Glutamatergic neuron (in vitro differentiated cells): ENCODE data around the gene FLRT2. TPM values are rescaled to one million over a fixed set of nuclear protein-coding genes. Genes with fewer than 3 reads are reported as not detected.

Experiments
- DNase-seq: peaks from one replicate; pipeline ENCODE4 v3.0.0; 2022
- H3K27ac Mint-ChIP-seq: one replicate; pipeline ENCODE4 v1.8.0; 2020; ENCODE audit warnings: mild to moderate bottlenecking, mixed read lengths, inconsistent platforms; ENCODE audit not compliant: unreplicated experiment
- H3K27me3 Mint-ChIP-seq: one replicate; pipeline ENCODE4 v1.8.0; 2020; ENCODE audit warnings: mild to moderate bottlenecking, moderate library complexity, mixed read lengths, inconsistent platforms; ENCODE audit not compliant: unreplicated experiment
- H3K36me3 Mint-ChIP-seq: one replicate; pipeline ENCODE4 v1.8.0; 2020; ENCODE audit warnings: mild to moderate bottlenecking, mixed read lengths, inconsistent platforms; ENCODE audit not compliant: unreplicated experiment
- H3K4me1 Mint-ChIP-seq: one replicate; pipeline ENCODE4 v1.8.0; 2020; ENCODE audit warnings: mild to moderate bottlenecking, low read depth, mixed read lengths, inconsistent platforms; ENCODE audit not compliant: unreplicated experiment
- H3K4me3 Mint-ChIP-seq: one replicate; pipeline ENCODE4 v1.8.0; 2020; ENCODE audit warnings: mild to moderate bottlenecking, mixed read lengths, inconsistent platforms; ENCODE audit not compliant: unreplicated experiment
- H3K9me3 Mint-ChIP-seq: one replicate; pipeline ENCODE4 v1.8.0; 2020; ENCODE audit warnings: mild to moderate bottlenecking, moderate library complexity, mixed read lengths, inconsistent platforms; ENCODE audit not compliant: unreplicated experiment
- total RNA-seq: library from RNA; stranded (reverse); fragmentation: NEBNext Ultra II Directional; extraction: Animal tissue kit (Norgen Biotek cat#: 25700); gene quantifications from one replicate; pipeline ENCODE4 v1.2.1, GENCODE V29; 2021; ENCODE audit not compliant: unreplicated experiment
- TF ChIP-seq, protein P1 (sequence below): fragments of 200-600 bp; sonication (generic); IDR thresholded peaks from one replicate; pipeline ENCODE4 v1.5.0; 2021; ENCODE audit not compliant: partially characterized antibody, unreplicated experiment

Gene FLRT2
- total RNA-seq, 1 donor from 2014 or later: 69.6 TPM

GRCh38 chr14:85662096-85662495, 132.2 kb downstream of the FLRT2 start:
- Mint-ChIP-seq H3K27ac (no peak overlapping the region), H3K27me3 (no peaks in the 10 kb centered on the region), H3K36me3 (no peaks in the 10 kb centered on the region), H3K4me1 (peaks cover 8% of the 10 kb centered on the region), H3K4me3 (no peak overlapping the region), H3K9me3 (no peaks in the 10 kb centered on the region)
- TF ChIP-seq, protein P1, sequence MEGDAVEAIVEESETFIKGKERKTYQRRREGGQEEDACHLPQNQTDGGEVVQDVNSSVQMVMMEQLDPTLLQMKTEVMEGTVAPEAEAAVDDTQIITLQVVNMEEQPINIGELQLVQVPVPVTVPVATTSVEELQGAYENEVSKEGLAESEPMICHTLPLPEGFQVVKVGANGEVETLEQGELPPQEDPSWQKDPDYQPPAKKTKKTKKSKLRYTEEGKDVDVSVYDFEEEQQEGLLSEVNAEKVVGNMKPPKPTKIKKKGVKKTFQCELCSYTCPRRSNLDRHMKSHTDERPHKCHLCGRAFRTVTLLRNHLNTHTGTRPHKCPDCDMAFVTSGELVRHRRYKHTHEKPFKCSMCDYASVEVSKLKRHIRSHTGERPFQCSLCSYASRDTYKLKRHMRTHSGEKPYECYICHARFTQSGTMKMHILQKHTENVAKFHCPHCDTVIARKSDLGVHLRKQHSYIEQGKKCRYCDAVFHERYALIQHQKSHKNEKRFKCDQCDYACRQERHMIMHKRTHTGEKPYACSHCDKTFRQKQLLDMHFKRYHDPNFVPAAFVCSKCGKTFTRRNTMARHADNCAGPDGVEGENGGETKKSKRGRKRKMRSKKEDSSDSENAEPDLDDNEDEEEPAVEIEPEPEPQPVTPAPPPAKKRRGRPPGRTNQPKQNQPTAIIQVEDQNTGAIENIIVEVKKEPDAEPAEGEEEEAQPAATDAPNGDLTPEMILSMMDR: no peak
- DNase-seq: no peak

GRCh38 chr14:85663256-85663655, 133.3 kb downstream of the FLRT2 start:
- DNase-seq: no peak
- no peak overlapping the region for H3K27ac Mint-ChIP-seq
- no peaks in the 10 kb centered on the region for H3K9me3 Mint-ChIP-seq
- TF ChIP-seq, protein P1: no peak
- H3K4me1 Mint-ChIP-seq: peaks cover 8% of the 10 kb centered on the region
- no peaks in the 10 kb centered on the region for H3K27me3 Mint-ChIP-seq
- H3K4me3 Mint-ChIP-seq: no peak overlapping the region
- H3K36me3 Mint-ChIP-seq: no peaks in the 10 kb centered on the region

GRCh38 chr14:85663667-85664066, 133.7 kb downstream of the FLRT2 start:
- DNase-seq: no peak
- no peak overlapping the region for H3K27ac Mint-ChIP-seq
- no peaks in the 10 kb centered on the region for H3K9me3 Mint-ChIP-seq
- no peaks in the 10 kb centered on the region for H3K36me3 Mint-ChIP-seq
- peaks cover 8% of the 10 kb centered on the region for H3K4me1 Mint-ChIP-seq
- H3K4me3 Mint-ChIP-seq: no peak overlapping the region
- no peaks in the 10 kb centered on the region for H3K27me3 Mint-ChIP-seq
- TF ChIP-seq, protein P1: no peak

DNA sequence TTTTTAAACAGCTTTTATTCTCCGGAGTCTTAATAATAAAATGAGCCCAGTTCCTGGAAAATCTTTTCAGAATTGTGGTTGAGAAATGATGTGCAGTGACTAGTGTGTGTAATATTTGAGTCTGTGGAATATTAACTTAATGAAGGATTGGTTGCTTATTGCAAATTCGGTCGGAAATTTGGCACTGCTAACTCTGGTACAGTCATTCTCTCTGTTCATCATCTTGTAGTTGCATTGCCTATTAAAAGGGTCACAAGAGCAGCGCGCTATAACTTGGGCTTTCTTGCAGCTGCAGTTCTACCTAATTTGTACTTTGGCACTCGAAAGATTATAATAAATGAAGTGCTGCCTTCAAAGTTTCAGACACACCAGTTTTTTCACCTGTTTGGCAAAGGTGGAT, 146.0 kb downstream of the FLRT2 start:
- H3K4me1 Mint-ChIP-seq: no peaks in the 10 kb centered on the region
- DNase-seq: no peak
- H3K9me3 Mint-ChIP-seq: no peaks in the 10 kb centered on the region
- no peaks in the 10 kb centered on the region for H3K36me3 Mint-ChIP-seq
- TF ChIP-seq, protein P1: no peak
- H3K4me3 Mint-ChIP-seq: no peak overlapping the region
- H3K27me3 Mint-ChIP-seq: peaks cover 3% of the 10 kb centered on the region
- H3K27ac Mint-ChIP-seq: no peak overlapping the region

DNA sequence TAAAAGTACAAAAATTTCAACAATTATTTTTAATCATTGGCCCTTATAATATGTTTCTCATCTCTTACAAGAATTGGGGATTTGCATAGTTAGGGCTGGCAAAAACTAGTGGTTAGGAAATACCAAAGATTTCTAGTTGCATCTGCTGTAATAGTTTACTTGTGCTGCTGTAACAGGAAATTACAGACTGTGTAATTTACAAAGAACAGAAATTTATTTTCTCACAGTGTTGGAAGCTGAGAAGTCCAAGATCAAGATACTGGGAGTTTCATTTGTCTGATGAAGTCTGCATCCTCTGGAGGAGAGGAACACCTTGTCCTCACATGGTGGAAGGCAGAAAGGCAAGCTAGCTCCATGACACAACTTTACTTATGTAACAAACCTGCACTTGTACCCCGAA, 157.0 kb downstream of the FLRT2 start:
- Mint-ChIP-seq H3K4me1 (no peaks in the 10 kb centered on the region), H3K36me3 (no peaks in the 10 kb centered on the region), H3K27ac (no peak overlapping the region), H3K4me3 (no peak overlapping the region), H3K9me3 (no peaks in the 10 kb centered on the region), H3K27me3 (no peaks in the 10 kb centered on the region)
- DNase-seq: no peak
- TF ChIP-seq, protein P1: no peak
